ENCODE measurements around the gene ME2.

- no peak for TF ChIP-seq CTCF (IDR thresholded peaks at IDR 0.05 in 2 of 3, conservative IDR thresholded peaks at IDR 0.05 in 1 of 3; ENCODE audit: borderline replicate concordance in 1 of 3, insufficient read depth in 1 of 3, low read depth in 2 of 3, low read length in 2 of 3)
- TF ChIP-seq, protein P1, sequence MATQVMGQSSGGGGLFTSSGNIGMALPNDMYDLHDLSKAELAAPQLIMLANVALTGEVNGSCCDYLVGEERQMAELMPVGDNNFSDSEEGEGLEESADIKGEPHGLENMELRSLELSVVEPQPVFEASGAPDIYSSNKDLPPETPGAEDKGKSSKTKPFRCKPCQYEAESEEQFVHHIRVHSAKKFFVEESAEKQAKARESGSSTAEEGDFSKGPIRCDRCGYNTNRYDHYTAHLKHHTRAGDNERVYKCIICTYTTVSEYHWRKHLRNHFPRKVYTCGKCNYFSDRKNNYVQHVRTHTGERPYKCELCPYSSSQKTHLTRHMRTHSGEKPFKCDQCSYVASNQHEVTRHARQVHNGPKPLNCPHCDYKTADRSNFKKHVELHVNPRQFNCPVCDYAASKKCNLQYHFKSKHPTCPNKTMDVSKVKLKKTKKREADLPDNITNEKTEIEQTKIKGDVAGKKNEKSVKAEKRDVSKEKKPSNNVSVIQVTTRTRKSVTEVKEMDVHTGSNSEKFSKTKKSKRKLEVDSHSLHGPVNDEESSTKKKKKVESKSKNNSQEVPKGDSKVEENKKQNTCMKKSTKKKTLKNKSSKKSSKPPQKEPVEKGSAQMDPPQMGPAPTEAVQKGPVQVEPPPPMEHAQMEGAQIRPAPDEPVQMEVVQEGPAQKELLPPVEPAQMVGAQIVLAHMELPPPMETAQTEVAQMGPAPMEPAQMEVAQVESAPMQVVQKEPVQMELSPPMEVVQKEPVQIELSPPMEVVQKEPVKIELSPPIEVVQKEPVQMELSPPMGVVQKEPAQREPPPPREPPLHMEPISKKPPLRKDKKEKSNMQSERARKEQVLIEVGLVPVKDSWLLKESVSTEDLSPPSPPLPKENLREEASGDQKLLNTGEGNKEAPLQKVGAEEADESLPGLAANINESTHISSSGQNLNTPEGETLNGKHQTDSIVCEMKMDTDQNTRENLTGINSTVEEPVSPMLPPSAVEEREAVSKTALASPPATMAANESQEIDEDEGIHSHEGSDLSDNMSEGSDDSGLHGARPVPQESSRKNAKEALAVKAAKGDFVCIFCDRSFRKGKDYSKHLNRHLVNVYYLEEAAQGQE (IDR thresholded peaks at IDR 0.05; ENCODE audit: low read depth) = no peak
Observed at GRCh38 chr18:50829644-50830043, 49.3 kb upstream of the ME2 start.

Measured in HCT116 (cell line).